Activated CD8-positive, alpha-beta memory T cell treated with anti-CD3 and anti-CD28 coated beads for 4 hours (primary cell): Measurements from ENCODE around the gene DAGLA.

Experiments
- DNase-seq, 2 donors: peaks; one replicate each; pipeline ENCODE4 v3.0.0-alpha.2; 2020; ENCODE audit warnings: low read depth in 2 of 2

The DAGLA gene

GRCh38 chr11:61747192-61747966 is 67.2 kb downstream of the DAGLA start:
- no peak for DNase-seq

GRCh38 chr11:61747967-61748285 is 67.7 kb downstream of the DAGLA start:
- no peak for DNase-seq

GRCh38 chr11:61749591-61750217 is 69.5 kb downstream of the DAGLA start:
- DNase-seq = no peak

GRCh38 chr11:61750631-61751273 is 70.6 kb downstream of the DAGLA start:
- no peak for DNase-seq

- DNase-seq = no peak
These were observed 71.2 kb downstream of the DAGLA start for GRCh38 chr11:61751384-61751783.

GRCh38 chr11:61752117-61752924 is 72.1 kb downstream of the DAGLA start, which contains the start of gene MYRF:
TSS of gene MYRF (plus strand) at chr11:61752636. CDS start at chr11:61752745, 109 bp downstream.
- DNase-seq = peak; percentile 6 to 28

- DNase-seq = no peak
These were observed 72.8 kb downstream of the DAGLA start for GRCh38 chr11:61752925-61753521.

- no peak for DNase-seq
These were observed 73.5 kb downstream of the DAGLA start for GRCh38 chr11:61753672-61754071.

GRCh38 chr11:61754534-61755482 is 74.6 kb downstream of the DAGLA start:
- no peak for DNase-seq

GRCh38 chr11:61756147-61756451 is 75.9 kb downstream of the DAGLA start:
- DNase-seq = no peak

GRCh38 chr11:61756452-61757212 is 76.4 kb downstream of the DAGLA start:
- peak in 1 of 2 donors; percentile 25 for DNase-seq

GRCh38 chr11:61757213-61757862 is 77.1 kb downstream of the DAGLA start:
- no peak for DNase-seq

GRCh38 chr11:61760946-61761345 is 80.8 kb downstream of the DAGLA start:
- no peak for DNase-seq

GRCh38 chr11:61761440-61762222 is 81.4 kb downstream of the DAGLA start:
- DNase-seq = no peak

- no peak for DNase-seq
These were observed 82.0 kb downstream of the DAGLA start for GRCh38 chr11:61762223-61762615.

GRCh38 chr11:61762798-61763197 is 82.6 kb downstream of the DAGLA start:
- DNase-seq = no peak

GRCh38 chr11:61763930-61764605 is 83.9 kb downstream of the DAGLA start:
- DNase-seq = no peak

GRCh38 chr11:61764606-61765260 is 84.5 kb downstream of the DAGLA start:
- no peak for DNase-seq
